HG03432 (cell line): ENCODE data around the gene NHLRC2.

Source experiments
- ATAC-seq: cut with Tn5 transposase; IDR thresholded peaks from one replicate; pipeline ENCODE4 v1.9.1; 2021; ENCODE audit warnings: mild to moderate bottlenecking, moderate library complexity; ENCODE audit not compliant: unreplicated experiment

Gene NHLRC2

DNA sequence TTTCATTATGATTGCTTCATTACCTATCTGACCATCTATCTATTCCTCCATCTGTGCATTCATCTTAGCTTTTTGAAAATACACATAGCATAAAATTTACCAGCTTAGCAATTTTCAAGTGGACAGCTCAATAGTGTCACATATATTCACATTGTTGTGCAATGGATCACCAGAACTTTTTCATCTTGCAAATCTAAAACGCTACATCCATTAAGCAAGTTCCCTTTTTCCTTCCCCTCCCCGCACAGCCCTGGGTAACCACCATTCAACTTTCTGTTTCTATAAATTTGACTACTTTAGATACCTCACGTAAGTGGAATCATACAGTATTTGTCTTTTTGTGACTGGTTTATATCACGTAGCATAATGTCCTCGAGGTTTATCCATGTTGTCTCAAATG is 111.2 kb downstream of the NHLRC2 start:
- no peak for ATAC-seq
